GM12875 (cell line): ENCODE measurements around the gene FANCG.

ENCODE experiments used
- H3K4me3 ChIP-seq: one replicate; pipeline ENCODE4 v1.5.1; 2011; ENCODE audit warnings: low read depth, low read length, control low read depth
- TF ChIP-seq, protein P1 (sequence below): IDR thresholded peaks from 2 replicates; pipeline ENCODE4 v1.5.1; 2011; ENCODE audit warnings: low read depth, mild to moderate bottlenecking, control low read depth, inconsistent platforms, low read length, moderate library complexity, borderline replicate concordance; ENCODE audit not compliant: insufficient read depth

The FANCG gene

GRCh38 chr9:35033101-35033500 lies 46.6 kb downstream of the FANCG start:
- TF ChIP-seq, protein P1, sequence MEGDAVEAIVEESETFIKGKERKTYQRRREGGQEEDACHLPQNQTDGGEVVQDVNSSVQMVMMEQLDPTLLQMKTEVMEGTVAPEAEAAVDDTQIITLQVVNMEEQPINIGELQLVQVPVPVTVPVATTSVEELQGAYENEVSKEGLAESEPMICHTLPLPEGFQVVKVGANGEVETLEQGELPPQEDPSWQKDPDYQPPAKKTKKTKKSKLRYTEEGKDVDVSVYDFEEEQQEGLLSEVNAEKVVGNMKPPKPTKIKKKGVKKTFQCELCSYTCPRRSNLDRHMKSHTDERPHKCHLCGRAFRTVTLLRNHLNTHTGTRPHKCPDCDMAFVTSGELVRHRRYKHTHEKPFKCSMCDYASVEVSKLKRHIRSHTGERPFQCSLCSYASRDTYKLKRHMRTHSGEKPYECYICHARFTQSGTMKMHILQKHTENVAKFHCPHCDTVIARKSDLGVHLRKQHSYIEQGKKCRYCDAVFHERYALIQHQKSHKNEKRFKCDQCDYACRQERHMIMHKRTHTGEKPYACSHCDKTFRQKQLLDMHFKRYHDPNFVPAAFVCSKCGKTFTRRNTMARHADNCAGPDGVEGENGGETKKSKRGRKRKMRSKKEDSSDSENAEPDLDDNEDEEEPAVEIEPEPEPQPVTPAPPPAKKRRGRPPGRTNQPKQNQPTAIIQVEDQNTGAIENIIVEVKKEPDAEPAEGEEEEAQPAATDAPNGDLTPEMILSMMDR: no peak
- H3K4me3 ChIP-seq: no peak overlapping the region

- H3K4me3 ChIP-seq: no peak overlapping the region
- TF ChIP-seq, protein P1: no peak
Measured at GRCh38 chr9:35029852-35030251, 49.9 kb downstream of the FANCG start.

GRCh38 chr9:35029241-35029640 lies 50.5 kb downstream of the FANCG start:
- TF ChIP-seq, protein P1: no peak
- H3K4me3 ChIP-seq: no peak overlapping the region

- TF ChIP-seq, protein P1: no peak
Measured at GRCh38 chr9:35028341-35028740, 51.4 kb downstream of the FANCG start.

GRCh38 chr9:35027860-35028259 lies 51.9 kb downstream of the FANCG start:
- H3K4me3 ChIP-seq: no peak overlapping the region
- TF ChIP-seq, protein P1: no peak

More at GRCh38 chr9:35028341-35028740, 51.4 kb downstream of the FANCG start:
- no peak overlapping the region for H3K4me3 ChIP-seq

- H3K4me3 ChIP-seq: no peak overlapping the region
- TF ChIP-seq, protein P1: no peak
Measured at GRCh38 chr9:35027374-35027773, 52.4 kb downstream of the FANCG start.

- no peak overlapping the region for H3K4me3 ChIP-seq
- TF ChIP-seq, protein P1: no peak
Measured at GRCh38 chr9:35026671-35027070, 53.1 kb downstream of the FANCG start.
